Stimulated activated CD4-positive, alpha-beta T cell treated with anti-CD3 and anti-CD28 coated beads, TNF-alpha, amount 100 ng/mL, for 24 hours (primary cell): ENCODE data around the gene MGST3.
"Not testable (repeated sequence)": the region's sequence is repeated elsewhere in the genome, so short reads cannot be mapped to it uniquely, and the experiment has no call there.

Experiments used
- DNase-seq, 3 experiments: peaks; one replicate each; pipeline ENCODE4 v3.0.0-alpha.2; 2020; ENCODE audit warnings: low read depth in 3 of 3

Gene MGST3

GRCh38 chr1:165629151-165629550 is 1.9 kb upstream of the MGST3 start:
- no peak for DNase-seq

- peak in 1 of 3 experiments; percentile 6 for DNase-seq
These were observed 996 bp upstream of the MGST3 start for GRCh38 chr1:165629848-165630628.

DNA sequence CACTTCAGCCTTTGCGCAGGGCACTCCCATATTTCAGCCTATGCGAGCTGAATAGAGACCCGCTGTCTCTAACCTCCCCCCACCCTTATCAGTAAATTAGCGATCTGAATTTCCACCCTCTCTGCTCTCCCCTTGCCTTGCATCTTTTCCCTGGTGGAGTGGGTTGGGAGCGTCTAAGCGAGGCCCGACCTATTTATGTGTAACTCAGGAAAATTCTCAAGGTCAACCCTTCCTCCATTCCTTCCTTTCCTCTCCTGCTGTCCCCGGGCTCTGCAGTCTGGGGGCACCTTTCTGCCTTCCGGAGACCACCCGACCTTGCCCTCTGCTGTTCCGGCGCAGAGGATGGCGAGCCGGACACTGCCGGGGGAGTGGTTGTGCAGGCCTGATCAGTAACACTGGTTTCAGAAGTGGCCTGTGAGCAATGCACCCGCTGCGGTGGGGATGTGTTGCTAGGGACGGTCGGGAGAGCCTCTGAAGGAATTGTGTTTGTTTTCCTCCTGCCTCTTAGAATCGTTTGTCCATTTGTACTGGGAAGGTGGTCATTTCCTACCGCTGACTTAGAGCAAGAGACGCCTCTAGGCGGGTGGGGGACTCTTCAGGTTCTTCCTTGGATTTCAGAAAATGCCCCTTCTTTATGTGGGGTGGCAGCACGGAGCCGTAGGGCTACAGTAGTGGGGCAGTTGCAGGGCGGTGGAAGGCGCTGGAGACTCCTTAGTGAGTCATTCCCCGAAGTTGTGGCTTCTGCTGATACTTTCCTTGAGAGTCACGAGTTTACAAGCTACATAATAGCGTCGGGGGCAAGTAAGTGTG is 513 bp downstream of the MGST3 start:
- DNase-seq = peak in 1 of 3 experiments; percentile 42

GRCh38 chr1:165632152-165632469 is 1.1 kb downstream of the MGST3 start:
- no peak for DNase-seq

- DNase-seq = no peak
These were observed 1.5 kb downstream of the MGST3 start for GRCh38 chr1:165632491-165632890.

GRCh38 chr1:165633614-165634013 is 2.6 kb downstream of the MGST3 start:
- no peak for DNase-seq

DNA sequence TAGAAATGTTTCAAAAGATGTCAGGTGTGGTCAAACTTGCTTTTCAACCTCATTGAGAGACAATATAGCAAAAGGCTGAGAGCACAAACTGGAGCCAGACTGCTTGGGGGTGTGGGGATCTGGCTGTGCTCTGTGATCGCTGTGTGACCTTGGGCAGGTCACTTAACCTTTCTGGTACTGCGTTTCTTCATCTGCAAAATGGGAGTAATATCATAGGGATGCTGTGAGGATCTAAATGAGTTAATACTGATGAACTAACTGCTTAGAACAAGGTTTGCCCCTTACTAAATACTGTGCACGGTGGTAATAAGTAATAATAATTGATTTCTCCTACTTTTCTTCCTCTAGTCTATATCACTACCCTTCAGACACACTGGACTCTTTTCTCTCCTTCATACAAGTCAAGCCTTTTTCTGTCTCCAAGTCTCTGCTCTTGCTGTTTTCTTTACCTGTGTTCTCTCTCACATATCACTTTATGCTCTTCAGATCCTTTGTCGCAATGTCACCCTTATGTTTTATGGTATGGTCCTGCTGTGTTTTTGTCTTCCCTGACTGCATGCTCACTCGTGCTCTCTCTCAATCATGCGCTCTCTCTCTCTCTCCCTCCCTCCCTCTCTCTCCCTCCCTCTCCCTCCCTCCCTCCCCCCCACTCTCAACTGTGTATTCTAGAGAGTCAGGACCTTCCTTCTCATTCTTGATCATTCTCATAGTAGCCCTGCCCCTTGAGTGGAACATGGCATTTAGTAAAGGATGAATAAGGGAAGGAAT is 3.3 kb downstream of the MGST3 start:
- no peak for DNase-seq

DNA sequence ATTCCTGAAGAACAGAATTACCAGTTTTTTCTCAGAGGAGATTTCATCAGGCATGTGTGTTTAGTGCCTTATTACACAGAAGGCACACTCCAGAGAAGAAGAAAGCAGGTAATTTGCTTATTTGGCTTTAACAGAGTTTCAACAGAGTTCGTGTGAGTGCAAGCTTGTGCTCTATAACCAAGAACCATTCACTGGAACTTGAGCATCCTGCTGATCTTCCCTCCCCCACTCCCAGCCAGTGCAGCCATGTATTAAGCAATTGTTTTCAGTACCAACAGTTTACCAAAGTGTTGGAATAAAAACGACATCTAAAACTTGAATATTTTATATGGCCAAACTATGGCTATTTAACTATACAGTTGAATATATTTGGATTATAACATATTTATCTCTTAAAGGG is 4.3 kb downstream of the MGST3 start:
- no peak for DNase-seq

DNA sequence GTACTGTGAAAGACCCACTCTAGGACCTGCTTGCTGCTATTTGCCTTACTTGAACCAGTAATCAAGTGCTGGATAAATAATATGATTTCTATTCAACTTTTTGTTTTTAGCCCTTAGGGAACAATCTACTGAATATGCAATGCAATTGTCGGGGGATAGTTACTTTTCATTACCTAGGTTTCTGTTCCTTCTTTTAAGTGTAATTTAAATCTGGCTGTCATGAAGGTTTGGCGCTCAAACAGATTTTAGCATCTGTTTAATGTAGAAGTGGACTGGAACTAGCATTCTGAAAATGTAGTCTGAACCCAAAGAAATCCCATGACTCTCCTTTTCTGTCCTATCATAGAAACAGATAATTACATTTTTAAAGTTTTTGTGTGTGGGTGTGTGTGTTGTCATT is 4.8 kb downstream of the MGST3 start:
- no peak for DNase-seq

GRCh38 chr1:165637427-165637826 is 6.4 kb downstream of the MGST3 start:
- DNase-seq = no peak

DNA sequence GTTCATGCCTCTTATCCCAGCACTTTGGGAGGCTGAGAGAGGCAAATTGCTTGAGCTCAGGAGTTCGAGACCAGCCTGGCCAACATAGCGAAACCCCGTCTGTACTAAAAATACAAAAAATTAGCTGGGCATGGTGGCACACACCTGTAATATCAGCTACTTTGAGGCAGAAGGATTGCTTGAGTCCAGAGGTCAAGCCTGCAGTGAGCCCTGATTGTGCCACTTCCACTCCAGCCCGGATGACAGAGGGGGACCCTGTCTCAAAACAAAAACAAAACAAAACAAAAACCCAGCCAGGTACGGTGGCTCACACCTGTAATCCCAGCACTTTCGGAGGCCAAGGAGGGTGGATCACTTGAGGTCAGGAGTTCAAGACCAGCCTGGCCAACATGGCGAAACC is 7.2 kb downstream of the MGST3 start:
- not testable (repeated sequence) for DNase-seq

- no peak for DNase-seq
These were observed 9.0 kb downstream of the MGST3 start for GRCh38 chr1:165639821-165640623.

GRCh38 chr1:165641231-165641987 is 10.4 kb downstream of the MGST3 start:
- no peak for DNase-seq

DNA sequence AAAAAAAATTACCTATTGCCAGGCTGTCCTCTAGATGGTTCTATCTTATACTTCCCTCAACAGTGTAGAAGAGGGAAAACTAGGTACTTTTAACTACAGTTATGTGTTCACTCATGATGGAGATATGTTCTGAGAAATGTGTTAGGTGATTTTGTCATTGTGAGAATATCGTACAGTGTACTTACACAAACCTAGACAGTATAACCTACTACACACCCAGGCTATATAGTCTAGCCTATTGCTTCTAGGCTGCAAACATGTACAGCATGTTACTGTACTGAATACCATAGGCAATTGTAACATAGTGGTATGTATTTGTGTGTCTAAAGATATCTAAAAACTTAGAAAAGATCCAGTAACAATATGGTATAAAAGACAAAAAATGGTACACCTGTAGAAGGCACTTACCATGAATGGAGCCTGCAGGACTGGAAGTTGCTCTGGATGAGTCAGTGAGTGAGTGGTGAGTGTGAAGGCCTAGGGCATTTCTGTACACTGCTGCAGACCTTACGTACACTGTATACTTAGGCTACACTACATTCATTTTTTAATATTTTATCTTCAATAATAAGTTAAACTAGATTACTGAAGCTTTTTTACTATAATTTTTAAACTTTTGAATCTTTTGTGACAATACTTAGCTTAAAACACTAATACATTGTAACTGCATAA is 13.2 kb downstream of the MGST3 start:
- no peak for DNase-seq

- no peak for DNase-seq
These were observed 14.8 kb downstream of the MGST3 start for GRCh38 chr1:165645654-165646366.

GRCh38 chr1:165647517-165647916 is 16.5 kb downstream of the MGST3 start:
- DNase-seq = no peak

DNA sequence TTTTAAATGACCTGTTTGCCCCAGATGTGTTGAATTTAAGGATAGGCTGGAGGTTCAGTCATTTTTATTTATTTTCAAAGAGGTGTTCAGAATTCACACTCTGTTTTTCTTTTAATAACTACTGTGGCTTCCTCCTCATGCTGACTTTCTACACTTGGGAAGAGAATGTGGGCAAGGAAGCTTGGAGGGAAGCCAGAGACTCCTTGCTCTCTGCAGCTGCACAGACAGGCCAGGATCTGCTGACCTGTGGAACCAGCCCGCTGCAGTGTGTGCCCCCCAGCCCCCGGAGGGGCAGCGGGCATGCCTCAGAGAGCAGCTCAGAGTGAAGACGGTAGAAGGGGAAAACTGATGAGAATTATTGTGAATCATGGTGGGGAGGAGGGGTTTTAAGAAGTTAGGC is 16.9 kb downstream of the MGST3 start:
- DNase-seq = no peak

- DNase-seq = no peak
These were observed 18.0 kb downstream of the MGST3 start for GRCh38 chr1:165648919-165649572.

DNA sequence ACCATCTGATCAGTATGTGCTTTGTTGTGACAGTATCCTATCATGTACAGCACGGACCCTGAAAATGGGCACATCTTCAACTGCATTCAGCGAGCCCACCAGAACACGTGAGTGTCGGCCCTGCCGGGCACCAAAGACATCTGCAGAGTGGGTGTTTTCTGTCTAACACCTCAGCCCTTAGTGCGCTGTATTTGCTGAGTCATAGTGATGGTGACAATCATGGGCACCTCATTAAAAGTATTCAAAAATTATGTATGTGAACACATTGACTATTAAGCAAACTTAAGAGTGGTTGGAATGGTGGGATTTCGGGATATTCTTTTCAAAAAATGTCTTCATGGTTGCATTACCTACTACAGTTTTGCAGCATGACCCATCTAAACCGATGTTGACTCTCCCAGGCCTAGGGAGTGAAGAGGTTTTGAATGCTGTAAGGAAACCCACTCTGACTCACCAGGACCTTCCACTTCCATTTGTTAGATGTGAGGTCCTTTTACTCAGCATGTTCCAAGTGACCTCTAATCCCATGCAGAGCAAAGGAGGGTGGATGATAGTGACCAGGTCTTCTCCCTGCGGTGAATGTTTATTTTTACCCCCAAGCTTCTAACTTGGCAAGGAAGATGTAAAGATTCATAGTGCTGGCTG is 20.1 kb downstream of the MGST3 start:
- no peak for DNase-seq
